ENCODE measurements around the gene AMOTL1.
"Not testable (repeated sequence)": the region's sequence is repeated elsewhere in the genome, so short reads cannot be mapped to it uniquely, and the experiment has no call there.

The AMOTL1 gene

DNA sequence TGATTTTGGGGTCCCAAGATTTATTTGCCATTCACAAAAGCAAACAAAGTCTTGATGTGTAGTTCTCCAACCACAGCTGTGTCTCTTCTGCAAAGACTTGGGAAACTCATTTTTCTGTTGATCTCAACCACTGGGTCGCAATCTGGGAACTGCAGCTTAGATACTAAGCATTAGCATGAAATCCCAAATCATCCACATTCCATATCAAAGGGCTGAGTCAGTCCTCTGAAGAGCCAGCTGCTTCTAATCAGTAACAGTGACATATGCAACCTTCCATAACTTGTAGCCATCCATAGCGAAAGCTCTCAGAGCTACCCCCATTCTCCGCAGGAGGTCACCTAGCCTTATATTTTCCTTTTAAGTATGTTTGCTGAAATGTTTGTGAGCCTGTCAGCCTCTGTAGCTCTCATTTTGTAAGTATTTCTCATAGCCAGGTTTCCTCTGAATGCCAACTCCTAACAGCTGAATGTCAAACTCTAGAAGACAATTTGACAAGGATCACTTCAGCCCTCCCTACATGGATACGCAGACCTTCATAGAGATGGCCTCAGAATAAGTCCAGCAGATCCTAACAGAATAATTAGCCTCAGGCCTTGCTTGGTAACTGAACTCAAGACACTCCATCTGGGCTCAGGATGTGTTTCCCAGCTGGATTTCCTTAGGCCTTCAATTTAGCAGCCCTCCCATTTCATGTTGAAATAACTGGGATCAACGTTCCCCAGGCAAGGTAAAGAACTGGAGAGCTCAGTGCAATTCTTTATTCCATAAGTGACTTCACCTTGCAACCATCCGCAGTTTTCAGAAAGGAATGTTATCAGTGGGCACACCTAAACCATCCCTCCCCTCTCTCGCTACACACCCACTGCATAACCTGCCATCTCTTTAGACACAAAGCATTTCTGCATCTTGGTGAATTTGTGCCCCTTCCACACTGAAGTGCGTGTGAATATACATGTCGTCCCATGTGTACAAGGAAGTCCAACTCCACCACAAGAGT, 44.9 kb downstream of the AMOTL1 start:
- in situ Hi-C loops (cut with HindIII; ENCODE audit: low sequenced_read_pairs) = not testable (repeated sequence)

DNA sequence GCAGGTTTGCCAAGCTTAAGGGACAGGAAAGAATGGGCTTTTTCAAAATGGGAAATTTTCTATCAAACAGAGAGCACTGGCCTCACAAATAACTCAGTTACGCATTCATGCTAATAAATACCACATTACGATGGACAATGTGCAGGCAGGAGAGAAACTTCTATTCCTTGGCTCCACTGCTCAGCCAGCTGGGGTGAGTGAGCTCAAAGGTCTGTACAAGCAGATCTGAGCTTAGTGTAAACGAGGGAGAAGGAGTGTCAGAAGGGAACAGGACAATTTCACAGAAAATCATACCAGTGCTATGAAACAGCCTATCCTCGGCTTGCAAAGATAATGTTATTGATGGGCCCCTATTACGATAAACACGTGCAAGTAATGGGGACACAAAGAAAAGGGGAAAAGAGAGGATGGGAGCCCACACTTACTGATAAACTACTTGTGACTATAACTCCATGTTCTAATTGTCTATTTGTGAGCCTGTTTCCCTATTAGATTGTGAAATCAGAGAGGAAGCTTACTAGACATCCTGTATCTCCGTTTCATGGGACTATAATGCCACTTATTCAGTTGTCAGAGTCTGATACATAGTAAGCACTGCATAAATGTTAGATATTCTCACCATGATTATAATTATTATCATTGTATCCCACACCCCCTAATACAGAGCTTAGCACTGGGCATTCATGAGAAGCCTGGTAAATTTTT, 46.3 kb downstream of the AMOTL1 start:
- in situ Hi-C loops (cut with HindIII; ENCODE audit: low sequenced_read_pairs) = no loop called here

DNA sequence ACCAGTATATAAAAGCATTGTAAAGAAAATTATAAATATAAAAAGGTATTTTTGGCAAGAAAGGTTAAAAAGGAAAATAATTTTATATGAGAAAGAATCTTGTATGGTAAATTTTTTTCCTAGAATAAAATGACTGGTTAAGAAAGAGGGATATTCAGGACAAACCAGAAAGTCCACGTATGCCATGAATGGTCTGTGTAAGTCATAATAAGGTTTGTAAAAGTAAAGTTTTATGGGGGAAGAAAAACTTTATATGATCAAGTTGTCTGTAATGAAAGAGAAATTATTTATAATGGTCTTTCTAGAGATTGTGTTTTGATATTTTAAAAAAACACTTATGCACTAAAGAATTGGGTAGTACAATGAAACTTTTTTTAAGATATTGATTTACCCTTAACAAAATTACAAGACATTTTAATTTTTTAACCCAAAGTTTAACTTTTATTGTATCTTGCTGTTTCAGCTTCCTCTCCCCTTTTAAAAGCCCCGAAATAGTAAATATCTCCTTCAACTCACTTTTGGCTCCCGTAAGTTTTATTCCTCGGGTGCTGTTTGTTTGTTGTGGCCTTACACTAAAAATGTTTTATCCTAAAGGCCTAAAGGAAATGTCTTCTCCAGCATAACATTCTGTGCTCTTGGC, 47.7 kb downstream of the AMOTL1 start:
- in situ Hi-C loops (cut with HindIII; ENCODE audit: low sequenced_read_pairs) = no loop called here

DNA sequence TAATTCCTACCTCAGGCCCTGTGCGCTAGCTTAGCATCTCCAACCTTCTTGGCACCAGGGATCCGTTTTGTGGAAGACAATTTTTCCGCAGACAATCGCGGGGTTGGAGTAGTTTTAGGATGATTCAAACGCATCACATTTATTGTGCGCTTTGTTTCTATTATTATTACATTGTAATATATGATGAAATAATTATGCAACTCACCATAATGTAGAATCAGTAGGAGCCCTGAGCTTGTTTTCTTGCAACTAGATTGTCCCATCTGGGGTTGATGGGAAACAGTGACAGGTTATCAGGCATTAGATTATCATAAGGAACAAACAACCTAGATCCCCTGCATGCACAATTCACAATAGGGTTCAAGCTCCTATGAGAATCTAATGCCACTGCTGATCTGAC, 52.3 kb downstream of the AMOTL1 start:
- in situ Hi-C loops (cut with HindIII; ENCODE audit: low sequenced_read_pairs) = no loop called here

DNA sequence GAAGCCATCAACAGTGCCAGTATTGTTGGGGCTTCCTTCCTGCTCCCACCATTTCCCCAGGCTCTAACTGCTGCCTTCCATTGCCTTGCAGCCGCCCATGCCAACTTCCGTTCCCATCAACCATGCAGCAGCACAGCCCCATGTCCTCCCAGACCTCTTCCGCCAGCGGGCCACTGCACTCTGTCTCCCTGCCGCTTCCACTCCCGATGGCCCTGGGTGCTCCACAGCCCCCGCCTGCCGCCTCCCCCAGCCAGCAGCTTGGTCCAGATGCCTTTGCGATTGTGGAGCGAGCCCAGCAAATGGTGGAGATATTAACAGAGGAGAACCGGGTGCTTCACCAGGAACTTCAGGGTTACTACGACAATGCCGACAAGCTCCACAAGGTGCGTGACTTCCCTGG, 53.3 kb downstream of the AMOTL1 start:
- in situ Hi-C loops (cut with HindIII; ENCODE audit: low sequenced_read_pairs) = no loop called here

DNA sequence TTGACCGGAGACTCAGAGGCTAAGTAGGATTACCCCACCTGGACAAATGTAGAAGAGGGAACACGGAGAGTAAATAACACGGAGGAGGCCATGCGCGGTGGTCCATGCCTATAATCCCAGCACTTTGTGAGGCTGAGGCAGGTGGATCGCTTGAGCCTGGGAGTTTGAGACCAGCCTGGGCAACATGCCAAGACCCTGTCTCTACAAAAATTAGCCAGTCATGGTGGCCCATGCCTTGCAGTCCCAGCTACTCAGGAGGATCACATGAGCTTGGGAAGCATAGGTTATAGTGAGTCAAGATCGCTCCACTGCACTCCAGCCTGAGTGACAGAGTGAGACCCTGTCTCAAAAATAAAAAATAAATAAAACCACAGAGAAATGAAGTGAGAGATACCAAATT, 53.9 kb downstream of the AMOTL1 start:
- in situ Hi-C loops (cut with HindIII; ENCODE audit: low sequenced_read_pairs) = no loop called here

DNA sequence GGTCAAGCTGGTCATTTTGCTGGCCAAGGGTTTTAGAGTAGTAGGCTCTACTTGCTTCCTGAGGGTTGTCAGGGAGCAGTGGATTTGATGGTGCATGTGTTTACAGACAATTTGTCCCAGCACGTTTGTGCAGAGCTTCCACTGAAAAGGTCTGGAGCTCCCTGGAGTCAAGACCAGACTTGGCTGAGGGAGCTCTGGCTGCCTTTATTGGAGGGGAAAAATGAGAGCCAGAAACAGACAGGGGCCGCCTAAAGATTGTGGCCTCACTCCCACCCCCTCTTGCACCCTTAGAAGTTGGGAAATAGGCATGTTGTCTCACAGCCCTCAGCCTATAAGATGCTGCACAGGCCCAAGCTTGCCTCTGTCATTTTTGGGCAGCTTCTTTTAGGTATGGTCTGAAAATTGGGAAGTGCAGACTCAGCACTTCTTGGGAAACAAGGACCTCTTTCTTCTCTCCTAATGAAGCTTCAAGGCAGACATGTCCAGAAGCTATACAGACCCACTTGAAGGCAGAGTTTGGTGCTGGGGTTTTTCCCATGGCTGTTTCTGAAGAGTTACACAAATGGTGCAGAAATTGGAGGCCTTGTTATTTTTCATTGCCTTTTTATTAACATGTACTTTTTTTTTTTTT, 55.1 kb downstream of the AMOTL1 start:
- in situ Hi-C loops (cut with HindIII; ENCODE audit: low sequenced_read_pairs) = no loop called here

DNA sequence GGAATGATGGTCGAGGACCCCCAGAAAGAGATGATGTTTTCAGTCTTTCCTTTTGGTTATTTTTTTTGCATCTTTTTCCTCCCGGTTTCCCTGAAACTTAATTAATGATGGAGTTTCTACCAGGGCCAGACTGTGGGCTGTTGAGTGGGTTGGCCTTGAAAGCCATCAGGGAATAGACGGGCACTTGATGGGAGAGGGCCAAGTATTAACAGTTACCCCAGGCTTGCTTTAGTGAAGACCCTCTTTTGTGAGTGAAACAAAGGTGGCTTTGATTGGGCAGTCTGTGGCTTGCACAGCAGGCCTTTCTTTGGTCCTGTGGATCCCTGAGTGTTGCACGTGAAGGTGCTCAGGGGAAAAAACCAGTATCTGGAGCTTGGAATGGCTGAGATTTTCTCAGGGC, 56.9 kb downstream of the AMOTL1 start:
- in situ Hi-C loops (cut with HindIII; ENCODE audit: low sequenced_read_pairs) = no loop called here

DNA sequence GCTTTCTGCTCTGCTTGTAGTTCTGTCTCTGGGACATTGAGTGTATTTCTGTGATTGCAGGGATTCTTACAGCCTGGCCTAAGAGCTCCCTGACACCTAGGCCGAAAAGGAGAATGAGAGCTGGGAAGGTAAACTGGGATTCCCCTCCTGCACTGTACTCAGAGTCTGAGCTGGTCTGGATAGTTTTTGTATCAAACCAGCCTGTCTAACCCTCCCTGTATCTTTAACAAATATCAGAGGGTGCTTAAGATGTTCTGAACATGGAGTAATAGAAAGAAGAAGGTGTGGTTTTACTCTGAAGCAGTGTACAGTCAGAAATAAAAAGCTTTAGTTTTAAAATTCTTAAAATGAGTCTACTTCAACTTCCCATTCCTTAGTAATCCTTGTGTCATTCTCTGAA, 57.3 kb downstream of the AMOTL1 start:
- in situ Hi-C loops (cut with HindIII; ENCODE audit: low sequenced_read_pairs) = no loop called here

DNA sequence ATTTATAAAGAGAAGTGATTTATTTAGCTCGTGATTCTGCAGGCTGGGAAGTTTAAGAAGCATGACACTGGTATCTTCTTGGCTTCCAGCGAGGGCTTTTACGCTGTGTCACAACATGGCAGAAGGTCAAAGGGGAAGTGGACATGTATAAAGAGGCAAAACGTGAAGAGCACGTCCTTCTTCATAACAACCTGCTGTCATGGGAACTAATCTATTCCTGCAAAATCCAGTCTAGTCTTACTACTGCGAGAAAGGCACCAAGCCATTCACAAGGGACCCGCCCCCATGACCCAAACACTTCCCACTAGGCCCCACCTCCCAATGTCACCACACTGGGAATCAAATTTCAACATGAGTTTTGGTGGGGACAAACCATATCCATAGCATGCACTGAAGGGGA, 58.3 kb downstream of the AMOTL1 start:
- in situ Hi-C loops (cut with HindIII; ENCODE audit: low sequenced_read_pairs) = no loop called here

DNA sequence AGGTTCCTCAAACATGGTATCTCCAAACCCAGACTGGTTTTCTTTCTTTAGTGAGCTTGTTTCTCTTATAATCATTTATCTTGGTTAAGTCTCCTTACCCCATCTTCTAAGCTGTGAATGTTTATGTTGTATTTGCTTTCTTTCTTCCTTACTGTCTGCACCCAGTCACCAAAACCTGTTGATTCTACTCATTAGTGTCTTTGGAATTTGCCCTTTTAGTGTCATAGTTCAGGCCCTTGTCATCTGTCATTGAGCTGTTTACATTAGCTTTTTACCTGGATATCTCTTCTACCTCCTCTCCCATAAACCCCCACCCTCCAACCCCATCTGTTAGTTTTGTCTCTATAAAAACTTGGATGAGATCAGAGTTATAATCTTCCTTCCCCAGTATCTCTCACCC, 59.9 kb downstream of the AMOTL1 start:
- in situ Hi-C loops (cut with HindIII; ENCODE audit: low sequenced_read_pairs) = no loop called here

DNA sequence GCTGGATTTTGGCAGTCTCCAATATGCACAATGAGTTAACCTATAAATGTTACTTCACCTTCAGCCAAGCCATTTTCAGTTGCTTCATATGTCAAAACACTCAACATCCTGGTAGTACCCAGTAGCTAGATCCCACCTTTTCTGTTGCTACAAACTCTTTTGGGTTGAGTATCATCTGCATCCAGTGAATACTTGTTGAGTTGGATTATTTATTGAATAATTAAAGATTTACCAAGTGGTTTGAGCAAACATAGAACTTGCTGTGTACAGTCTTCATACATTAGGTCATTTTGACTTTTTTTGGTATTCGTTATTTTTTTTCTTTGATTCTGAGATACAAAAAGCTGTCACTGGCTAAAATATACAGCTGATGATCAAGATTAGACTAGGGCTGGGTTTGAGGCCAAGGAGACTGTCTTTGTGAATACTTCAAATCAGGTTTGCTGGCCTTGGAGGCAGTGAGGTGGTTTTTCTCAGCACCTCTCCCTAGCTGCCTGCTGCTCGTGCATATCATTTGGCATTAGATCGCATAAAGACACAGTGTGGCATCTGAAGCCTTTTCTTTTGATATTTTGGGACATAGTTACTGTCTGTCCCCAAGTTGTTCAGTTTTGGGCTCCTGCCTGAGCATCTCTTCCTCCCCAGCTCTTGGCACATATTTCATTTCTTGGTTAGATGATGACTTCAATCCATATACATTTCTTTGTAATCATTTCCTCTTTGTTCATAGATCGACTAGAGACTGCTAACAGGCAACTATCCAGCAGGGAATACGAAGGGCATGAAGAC, 62.8 kb downstream of the AMOTL1 start:
- in situ Hi-C loops (cut with HindIII; ENCODE audit: low sequenced_read_pairs) = no loop called here

DNA sequence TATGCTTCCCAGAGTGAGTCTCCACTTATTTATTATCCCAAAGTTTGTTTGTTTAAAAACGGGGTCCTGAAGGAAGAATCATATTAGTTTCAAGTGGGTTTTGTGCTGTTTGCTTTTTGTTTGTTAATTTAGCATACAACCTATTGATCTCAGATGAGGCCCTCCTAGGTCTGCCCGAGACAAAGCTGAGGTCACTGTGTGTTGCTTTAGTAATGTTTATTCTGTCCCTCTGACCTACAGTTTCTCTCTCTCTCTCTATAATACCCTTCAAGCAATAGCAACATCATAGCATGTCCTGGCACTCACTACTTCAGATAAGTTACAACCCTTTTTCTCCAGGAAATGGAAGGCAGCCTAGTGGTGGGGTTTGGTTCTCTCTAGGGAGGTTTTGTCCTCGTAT, 63.4 kb downstream of the AMOTL1 start:
- in situ Hi-C loops (cut with HindIII; ENCODE audit: low sequenced_read_pairs) = no loop called here

DNA sequence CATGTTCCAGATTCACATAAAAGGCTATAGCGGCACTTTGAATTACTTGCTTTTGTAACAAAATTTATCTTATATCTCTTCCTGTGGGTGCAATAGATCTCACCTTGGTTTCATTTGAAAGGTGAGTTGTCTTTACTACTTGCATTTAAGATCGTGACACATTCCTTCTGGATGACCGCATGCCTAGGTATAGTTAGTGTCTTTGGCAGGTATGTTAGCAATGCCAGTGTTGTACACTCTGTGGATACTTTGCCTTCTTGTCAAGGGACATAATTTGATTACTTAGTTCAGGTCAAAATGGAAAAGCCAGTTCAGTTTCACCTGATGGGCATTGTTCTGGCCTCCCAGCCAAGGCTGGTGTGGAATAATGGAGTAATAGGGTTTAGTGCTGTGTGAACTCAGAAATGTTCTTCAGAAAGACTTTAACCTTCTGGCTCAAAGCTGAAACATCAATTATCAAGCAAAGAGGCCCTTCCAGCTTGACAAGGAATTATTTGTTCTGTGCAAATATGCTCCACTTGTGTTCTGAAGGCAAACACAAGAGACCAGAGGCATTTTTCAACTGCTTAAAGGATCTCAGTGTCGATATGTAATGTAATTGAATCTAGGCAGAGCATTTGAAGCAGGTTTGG, 64.6 kb downstream of the AMOTL1 start:
- in situ Hi-C loops (cut with HindIII; ENCODE audit: low sequenced_read_pairs) = no loop called here

DNA sequence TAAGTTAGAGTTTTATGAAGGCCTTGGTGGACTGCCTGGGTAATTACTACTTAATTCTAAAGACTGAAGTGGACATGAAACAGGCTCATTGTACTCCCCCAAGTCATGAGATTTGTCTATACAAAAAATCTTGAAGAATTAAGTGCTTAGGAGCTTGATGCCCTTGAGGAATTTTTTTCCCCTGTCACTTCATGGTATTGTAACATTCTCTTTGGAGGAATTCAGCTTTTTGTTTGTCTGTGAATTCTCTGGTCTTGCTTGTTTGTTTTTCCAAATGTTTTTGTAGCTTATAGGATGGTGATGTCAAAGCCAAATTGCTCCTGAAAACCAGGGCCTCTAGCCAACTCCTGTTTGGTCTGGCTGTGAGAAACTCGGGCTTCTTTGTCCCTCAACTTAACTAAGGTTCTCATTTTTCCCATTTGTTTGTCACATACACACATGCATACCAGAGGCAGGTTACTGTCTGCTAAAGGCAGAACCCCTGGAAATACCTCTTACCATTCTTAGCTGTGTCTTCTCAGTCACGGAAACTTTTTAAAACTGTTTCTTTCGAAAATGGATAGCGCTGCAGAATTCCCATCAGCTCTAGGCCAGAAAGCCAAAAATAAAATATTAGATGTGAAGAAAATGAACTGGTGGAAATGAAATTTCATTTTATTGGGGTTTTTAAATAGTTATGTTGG, 66.9 kb downstream of the AMOTL1 start:
- in situ Hi-C loops (cut with HindIII; ENCODE audit: low sequenced_read_pairs) = no loop called here

DNA sequence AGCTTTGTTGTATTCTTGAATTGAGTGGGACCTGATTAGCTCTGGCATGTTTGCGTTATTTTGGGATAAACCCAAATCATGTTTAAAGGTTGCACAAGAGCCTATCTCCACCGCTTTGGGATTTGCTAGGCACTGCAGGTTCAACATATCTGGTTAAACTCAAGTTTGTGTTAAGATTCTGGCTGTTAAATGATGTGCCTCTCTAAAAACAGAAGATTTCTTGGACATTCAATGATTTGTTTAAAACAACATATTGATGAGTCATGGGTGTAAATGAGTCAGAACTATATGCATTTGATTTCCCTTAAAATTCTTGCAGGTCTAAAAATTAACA, 67.4 kb downstream of the AMOTL1 start:
- in situ Hi-C loops (cut with HindIII; ENCODE audit: low sequenced_read_pairs) = no loop called here

DNA sequence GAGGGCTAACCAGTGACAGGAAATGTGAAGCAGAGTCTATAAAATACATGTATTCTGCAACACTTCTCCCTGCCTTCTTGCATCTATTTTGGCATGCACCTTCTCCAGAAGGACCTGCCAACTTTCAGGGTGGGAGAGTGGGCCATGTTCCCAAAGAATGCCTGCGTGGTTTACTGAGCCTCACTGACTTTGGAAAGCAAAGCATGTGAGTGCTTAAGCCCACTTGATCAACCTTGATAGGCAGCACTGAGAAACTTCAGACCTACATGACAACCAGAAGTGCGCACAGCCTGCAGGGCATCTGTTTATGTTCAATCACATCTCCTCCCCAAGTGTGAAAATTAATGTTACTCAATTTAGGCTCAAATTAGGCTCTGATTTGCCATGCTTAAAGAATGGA, 69.2 kb downstream of the AMOTL1 start:
- in situ Hi-C loops (cut with HindIII; ENCODE audit: low sequenced_read_pairs) = no loop called here

DNA sequence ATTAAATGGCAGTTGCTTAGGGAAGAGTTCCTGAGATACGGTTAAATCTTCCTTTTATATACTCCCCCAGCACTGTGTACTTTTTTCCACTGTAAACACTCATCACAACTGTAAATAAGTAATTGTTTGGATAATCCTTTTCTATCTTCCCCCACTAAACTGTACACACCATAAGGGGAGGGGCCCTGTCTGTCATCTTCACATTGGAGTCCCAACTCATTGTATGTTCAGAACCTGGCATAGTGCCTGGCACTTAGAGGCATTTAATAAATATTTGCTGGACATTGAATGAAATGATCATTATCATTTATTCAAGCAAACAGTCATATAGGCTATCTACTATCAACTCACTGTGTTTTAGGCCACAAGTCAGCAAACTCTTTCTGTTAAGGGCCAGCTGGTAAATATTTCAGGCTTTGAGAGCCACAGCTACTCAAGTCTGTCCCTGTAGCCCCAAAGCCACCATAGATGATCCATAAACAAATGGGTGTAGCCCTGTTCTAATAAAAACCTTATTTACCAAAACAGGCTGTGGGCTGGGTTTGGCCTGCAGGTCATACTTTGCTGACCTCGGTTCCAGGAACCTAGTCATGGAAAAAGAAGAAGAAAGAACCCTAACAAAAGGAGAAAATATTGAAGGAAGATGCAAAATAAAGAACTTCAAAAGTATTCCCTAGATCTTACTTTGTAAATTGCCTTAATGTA, 70.0 kb downstream of the AMOTL1 start:
- in situ Hi-C loops (cut with HindIII; ENCODE audit: low sequenced_read_pairs) = no loop called here

DNA sequence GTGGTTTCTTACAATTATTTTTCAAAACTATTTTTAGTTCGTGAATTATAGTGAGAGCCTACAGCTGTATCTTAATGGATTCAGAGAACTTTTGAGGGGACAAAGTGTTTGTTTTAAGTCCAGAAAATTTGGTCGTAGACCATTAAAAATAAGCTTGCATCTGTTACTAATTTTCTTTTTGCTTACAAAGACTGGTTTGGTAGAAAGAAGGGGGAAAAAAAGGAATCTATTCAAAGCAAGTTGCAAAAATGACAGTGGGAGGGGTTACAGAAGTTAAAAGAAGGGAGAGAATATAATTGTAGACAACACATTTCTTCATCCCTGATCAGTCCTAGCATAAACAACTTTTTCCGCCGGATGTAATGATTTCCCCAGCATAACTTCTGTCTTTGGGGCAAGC, 72.1 kb downstream of the AMOTL1 start:
- in situ Hi-C loops (cut with HindIII; ENCODE audit: low sequenced_read_pairs) = no loop called here
